ENCODE measurements around the gene KLRF1. TPM values are rescaled to one million over a fixed set of nuclear protein-coding genes. Genes with fewer than 3 reads are reported as not detected.

Gene KLRF1
- total RNA-seq, 6 experiments from 2014 or later: 0.65 to 1.4 (median 0.90) TPM; not detected in 2

DNA sequence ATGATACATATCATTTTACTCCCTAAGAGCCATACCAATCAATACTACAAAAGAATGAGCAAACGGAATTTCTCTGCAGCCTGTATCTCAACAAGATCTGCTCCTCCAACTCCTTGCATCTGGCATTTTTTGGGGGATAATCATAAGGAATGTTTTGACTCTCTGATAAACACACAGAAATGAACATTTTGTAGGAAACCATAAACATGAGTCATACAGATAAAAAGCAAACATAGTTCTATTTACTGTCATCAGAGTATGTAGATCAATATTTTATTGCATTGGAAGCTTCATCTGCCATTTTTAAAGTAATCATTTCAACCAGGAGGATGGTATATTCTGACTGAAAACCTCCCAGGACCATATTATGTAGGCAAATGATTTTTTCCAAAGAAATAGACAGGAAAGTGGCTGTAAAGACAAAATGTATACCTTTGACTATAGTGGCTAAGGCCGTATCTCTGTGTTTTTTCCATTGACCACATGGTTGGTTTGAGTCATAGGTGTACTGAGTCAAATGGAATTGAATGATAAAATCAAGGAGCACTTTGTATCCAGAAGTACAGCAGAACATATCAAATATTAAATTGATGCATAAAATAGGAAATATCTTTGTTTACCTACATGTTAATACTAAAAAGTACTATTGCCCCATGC, 34.2 kb upstream of the KLRF1 start:
- 67% methylated on average over 2 of the region's 2 CpGs for WGBS (ENCODE audit: insufficient coverage, low coverage, low lambda C conversion rate, missing lambda C conversion rate)

GRCh38 chr12:9793779-9794395, 33.4 kb upstream of the KLRF1 start:
- ATAC-seq (no peak), DNase-seq (no peak)
- no peaks in the 10 kb centered on the region for H3K36me3 ChIP-seq
- WGBS (ENCODE audit: insufficient coverage, low coverage, low lambda C conversion rate, missing lambda C conversion rate): 39% methylated on average over 8 of the region's 8 CpGs
- no peak overlapping the region for H3K4me3 ChIP-seq
- H3K9me3 ChIP-seq: no peaks in the 10 kb centered on the region
- intact Hi-C loops (cut with DNase I): no loop called here
- H3K27me3 ChIP-seq: no peaks in the 10 kb centered on the region
- no peaks in the 10 kb centered on the region for H3K4me1 ChIP-seq
- TF ChIP-seq POLR2A (IDR thresholded peaks at IDR 0.05) (no peak), CTCF (IDR thresholded peaks at IDR 0.05) (no peak)
- no peak overlapping the region for H3K27ac ChIP-seq

More for the DNA sequence above, 34.2 kb upstream of the KLRF1 start:
- Histone ChIP-seq H3K27ac (no peak overlapping the region), H3K27me3 (no peaks in the 10 kb centered on the region), H3K4me3 (no peak overlapping the region), H3K9me3 (no peaks in the 10 kb centered on the region), H3K4me1 (no peaks in the 10 kb centered on the region), H3K36me3 (no peaks in the 10 kb centered on the region)
- no peak for ATAC-seq
- TF ChIP-seq POLR2A (IDR thresholded peaks at IDR 0.05) (no peak), CTCF (IDR thresholded peaks at IDR 0.05) (no peak)
- no peak for DNase-seq
- intact Hi-C loops (cut with DNase I): no loop called here

DNA sequence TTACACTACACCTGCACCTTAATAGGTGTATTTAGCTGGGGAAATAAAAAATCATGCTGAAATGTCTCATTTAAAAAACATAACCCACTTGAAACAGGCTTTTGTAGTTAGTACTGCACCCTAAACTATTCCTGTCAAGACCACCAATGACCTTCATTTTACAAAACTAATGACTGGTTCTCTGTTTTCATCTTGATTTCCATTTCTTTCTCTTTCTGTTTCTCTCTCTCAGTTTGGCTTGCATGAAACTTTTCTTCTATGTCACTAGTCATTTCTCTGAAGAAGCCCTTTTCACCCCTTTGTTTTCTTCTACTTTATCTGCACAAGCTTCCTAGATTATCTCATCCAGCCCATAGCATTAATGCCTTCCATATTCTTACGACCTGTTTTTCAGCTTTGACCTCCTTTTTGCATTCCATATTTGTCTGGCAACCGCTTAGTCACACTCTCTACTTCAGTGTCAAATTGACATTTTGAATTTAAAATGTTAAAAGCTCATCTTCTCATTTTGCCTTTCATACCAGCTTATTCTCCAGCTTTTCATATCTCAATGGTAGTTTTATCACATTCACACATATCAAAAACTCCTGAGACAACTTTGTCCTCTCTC, 32.7 kb upstream of the KLRF1 start:
- H3K4me1 ChIP-seq: no peaks in the 10 kb centered on the region
- no peaks in the 10 kb centered on the region for H3K9me3 ChIP-seq
- no peak overlapping the region for H3K4me3 ChIP-seq
- no peaks in the 10 kb centered on the region for H3K36me3 ChIP-seq
- no peak for TF ChIP-seq POLR2A (IDR thresholded peaks at IDR 0.05)
- TF ChIP-seq CTCF (IDR thresholded peaks at IDR 0.05): no peak
- 47% methylated on average over 2 of the region's 2 CpGs for WGBS (ENCODE audit: insufficient coverage, low coverage, low lambda C conversion rate, missing lambda C conversion rate)
- intact Hi-C loops (cut with DNase I): no loop called here
- no peak overlapping the region for H3K27ac ChIP-seq
- no peak for DNase-seq
- H3K27me3 ChIP-seq: no peaks in the 10 kb centered on the region
- ATAC-seq: no peak

GRCh38 chr12:9795945-9796344, 31.3 kb upstream of the KLRF1 start:
- H3K36me3 ChIP-seq: no peaks in the 10 kb centered on the region
- no peak for ATAC-seq
- H3K4me3 ChIP-seq: no peak overlapping the region
- H3K9me3 ChIP-seq: no peaks in the 10 kb centered on the region
- no peak for DNase-seq
- H3K4me1 ChIP-seq: no peaks in the 10 kb centered on the region
- WGBS (ENCODE audit: insufficient coverage, low coverage, low lambda C conversion rate, missing lambda C conversion rate): 73% methylated on average over 2 of the region's 2 CpGs
- intact Hi-C loops (cut with DNase I): no loop called here
- no peak overlapping the region for H3K27ac ChIP-seq
- TF ChIP-seq CTCF (IDR thresholded peaks at IDR 0.05) (no peak), POLR2A (IDR thresholded peaks at IDR 0.05) (no peak)
- no peaks in the 10 kb centered on the region for H3K27me3 ChIP-seq
